IMR-90 (cell line): ENCODE data around the gene ARHGEF2. TPM values are rescaled to one million over a fixed set of nuclear protein-coding genes. Genes with fewer than 3 reads are reported as not detected.

Source experiments
- ATAC-seq: fragments of 200-7000 bp; cut with Tn5 transposase; 2 replicates; pipeline ENCODE4 v1.9.1; 2020; ENCODE audit warnings: low read depth, mild to moderate bottlenecking, moderate library complexity
- BruUV-seq: library from RNA; stranded (reverse); fragments of 400-500 nt; replicated peaks from 2 replicates; lab custom pipeline; 2021; lab: Mats Ljungman, UMichigan
- CTCF ChIA-PET: fragments of 300-600 bp; formaldehyde crosslinking; extraction: SDS; loops from one replicate; lab custom pipeline; 2021; ENCODE audit warnings: antibody characterized with exemption; lab: Yijun Ruan, JAX
- POLR2A ChIA-PET: fragments of 300-600 bp; sonication (Branson Sonifier 250); formaldehyde crosslinking; loops from one replicate; lab custom pipeline; 2022; ENCODE audit warnings: antibody characterized with exemption; ENCODE audit not compliant: unreplicated experiment; lab: Charles Lee
- DNase-seq: peaks from one replicate; pipeline ENCODE4 v3.0.0; 2013
- H2AFZ ChIP-seq: replicated peaks from 2 replicates; pipeline ENCODE3; 2013; ENCODE audit warnings: low read length, mild to moderate bottlenecking; ENCODE audit not compliant: poor library complexity
- H2AK5ac ChIP-seq: 2 replicates; pipeline ENCODE4 v1.6.1; 2013; ENCODE audit warnings: low read depth, low read length, inconsistent platforms
- H2AK9ac ChIP-seq: replicated peaks from 2 replicates; pipeline ENCODE3; 2013; ENCODE audit warnings: mild to moderate bottlenecking, low read depth, low read length, moderate library complexity; ENCODE audit not compliant: poor library complexity
- H2BK120ac ChIP-seq: 2 replicates; pipeline ENCODE4 v1.6.1; 2013; ENCODE audit warnings: low read depth, low read length, inconsistent platforms
- H2BK15ac ChIP-seq: 3 replicates; pipeline ENCODE4 v1.6.1; 2013; ENCODE audit warnings: low read depth, low read length, inconsistent platforms
- H2BK20ac ChIP-seq: 2 replicates; pipeline ENCODE4 v1.6.1; 2013; ENCODE audit warnings: low read depth, mild to moderate bottlenecking, inconsistent platforms, low read length, moderate library complexity
- H2BK5ac ChIP-seq: 2 replicates; pipeline ENCODE4 v1.6.1; 2013; ENCODE audit warnings: mild to moderate bottlenecking, low read depth, low read length, inconsistent platforms; ENCODE audit not compliant: poor library complexity, severe bottlenecking
- H3K14ac ChIP-seq: replicated peaks from 2 replicates; pipeline ENCODE4 v1.6.1; 2013; ENCODE audit warnings: low read depth, low read length, inconsistent platforms
- H3K18ac ChIP-seq: 2 replicates; pipeline ENCODE4 v1.6.1; 2013; ENCODE audit warnings: low read depth, low read length, control low read depth
- H3K23ac ChIP-seq: 2 replicates; pipeline ENCODE4 v1.6.1; 2013; ENCODE audit warnings: low read depth, low read length, inconsistent platforms
- H3K27ac ChIP-seq: 2 replicates; pipeline ENCODE4 v1.5.1; 2013; ENCODE audit warnings: mild to moderate bottlenecking, control low read depth, low read length; ENCODE audit not compliant: insufficient read depth
- H3K27me3 ChIP-seq: 2 replicates; pipeline ENCODE4 v1.6.1; 2013; ENCODE audit warnings: low read length; ENCODE audit not compliant: control insufficient read depth, insufficient read depth
- H3K36me3 ChIP-seq: 2 replicates; pipeline ENCODE4 v1.6.1; 2013; ENCODE audit warnings: low read length, mixed read lengths; ENCODE audit not compliant: control insufficient read depth, insufficient read depth
- H3K4ac ChIP-seq: 2 replicates; pipeline ENCODE4 v1.6.1; 2013; ENCODE audit warnings: low read depth, low read length, inconsistent platforms
- H3K4me1 ChIP-seq: 2 replicates; pipeline ENCODE4 v1.6.1; 2013; ENCODE audit warnings: low read length, mixed read lengths; ENCODE audit not compliant: control insufficient read depth, insufficient read depth
- H3K4me2 ChIP-seq: 2 replicates; pipeline ENCODE4 v1.6.1; 2013; ENCODE audit warnings: low read depth, mild to moderate bottlenecking, control low read depth, low read length, moderate library complexity
- H3K4me3 ChIP-seq: 2 replicates; pipeline ENCODE4 v1.5.1; 2013; ENCODE audit warnings: low read depth, mild to moderate bottlenecking, control low read depth, low read length, moderate library complexity; ENCODE audit not compliant: insufficient read depth
- H3K56ac ChIP-seq: 2 replicates; pipeline ENCODE4 v1.6.1; 2013; ENCODE audit warnings: low read length, inconsistent platforms; ENCODE audit not compliant: insufficient read depth; ENCODE audit errors: extremely low read depth
- H3K79me1 ChIP-seq, 2 experiments: 2 replicates each; pipeline ENCODE4 v1.6.1; 2013; ENCODE audit warnings: low read length in 2 of 2, inconsistent platforms in 1 of 2, low read depth in 1 of 2
- H3K9ac ChIP-seq: 2 replicates; pipeline ENCODE4 v1.6.1; 2013; ENCODE audit warnings: low read depth, low read length, control low read depth
- H3K9me1 ChIP-seq: 2 replicates; pipeline ENCODE4 v1.6.1; 2013; ENCODE audit warnings: low read length, inconsistent platforms; ENCODE audit not compliant: insufficient read depth
- H3K9me3 ChIP-seq: 2 replicates; pipeline ENCODE4 v1.6.1; 2013; ENCODE audit warnings: low read length; ENCODE audit not compliant: control insufficient read depth, insufficient read depth
- H4K20me1 ChIP-seq: 2 replicates; pipeline ENCODE4 v1.6.1; 2013; ENCODE audit warnings: low read length, inconsistent platforms; ENCODE audit not compliant: insufficient read depth
- H4K5ac ChIP-seq: 2 replicates; pipeline ENCODE4 v1.6.1; 2013; ENCODE audit warnings: mild to moderate bottlenecking, low read depth, low read length, control low read depth
- H4K8ac ChIP-seq, 2 experiments: 2 replicates each; pipeline ENCODE4 v1.6.1; 2013; ENCODE audit warnings: low read depth in 2 of 2, low read length in 2 of 2, control low read depth in 1 of 2, inconsistent platforms in 1 of 2
- H4K91ac ChIP-seq: 2 replicates; pipeline ENCODE4 v1.6.1; 2013; ENCODE audit warnings: low read depth, low read length, inconsistent platforms; ENCODE audit not compliant: insufficient read depth
- BHLHE40 ChIP-seq: fragments of 150-350 bp; IDR thresholded peaks from 2 replicates; pipeline ENCODE4 v1.6.1; 2016; ENCODE audit warnings: mild to moderate bottlenecking, low read depth, low read length
- CEBPB ChIP-seq: IDR thresholded peaks from 2 replicates; pipeline ENCODE4 v1.6.1; 2012; ENCODE audit warnings: low read depth, low read length, improper control_type of control experiment
- CHD1 ChIP-seq: IDR thresholded peaks from 2 replicates; pipeline ENCODE4 v1.6.1; 2012; ENCODE audit warnings: low read depth, low read length, improper control_type of control experiment
- FOS ChIP-seq: fragments of 150-350 bp; IDR thresholded peaks from 2 replicates; pipeline ENCODE4 v1.6.1; 2016; ENCODE audit warnings: low read depth, low read length
- NFE2L2 ChIP-seq: fragments of 150-350 bp; IDR thresholded peaks from 2 replicates; pipeline ENCODE4 v1.6.1; 2016; ENCODE audit warnings: low read depth, mild to moderate bottlenecking, low read length
- POLR2A ChIP-seq: IDR thresholded peaks from 2 replicates; pipeline ENCODE4 v1.6.1; 2012; ENCODE audit warnings: mild to moderate bottlenecking, low read depth, low read length
- RAD21 ChIP-seq: IDR thresholded peaks from 2 replicates; pipeline ENCODE4 v1.6.1; 2012; ENCODE audit warnings: low read length, improper control_type of control experiment
- RFX5 ChIP-seq: IDR thresholded peaks from 2 replicates; pipeline ENCODE4 v1.8.0; 2012; ENCODE audit warnings: low read depth, mild to moderate bottlenecking, low read length, moderate library complexity
- SMC3 ChIP-seq: fragments of 150-350 bp; IDR thresholded peaks from 2 replicates; pipeline ENCODE4 v1.6.1; 2016; ENCODE audit warnings: low read depth, mild to moderate bottlenecking, antibody characterized with exemption, low read length, moderate library complexity
- WGBS, 2 experiments: methylation state at CpG; one replicate each; pipeline versions ENCODE4 v1.1.5 to v1.1.7; 2013; ENCODE audit warnings: missing lambda C conversion rate in 2 of 2; ENCODE audit not compliant: insufficient read length in 1 of 2; ENCODE audit errors: extremely low coverage in 2 of 2; 5-methylcytosine and 5-hydroxymethylcytosine counted together
- dilution Hi-C: fragments of 300-500 bp; cut with HindIII; formaldehyde crosslinking; loops from one replicate; pipeline ENCODE4 v1.14.3; 2018; ENCODE audit warnings: low sequenced_read_pairs; ENCODE audit not compliant: unreplicated experiment
- in situ Hi-C: fragments of 300-500 bp; cut with MboI; formaldehyde crosslinking; loops from 3 replicates; pipeline ENCODE4 v1.14.3; 2019; ENCODE audit warnings: low sequenced_read_pairs, inconsistent platforms, mixed read lengths
- intact Hi-C: fragments of 100-400 bp; cut with micrococcal nuclease; formaldehyde crosslinking; loops from 2 replicates; pipeline ENCODE4 v1.10.0; 2022
- polyA plus RNA-seq, 3 experiments: library from polyadenylated mRNA; depleted of rRNA; stranded (reverse); fragments of >200 nt; gene quantifications; 2 replicates each; pipeline ENCODE4 v1.2.3, GENCODE V29; 2012; ENCODE audit warnings: low replicate concordance in 1 of 3
- total RNA-seq: library from RNA; depleted of rRNA; stranded (reverse); fragments of >200 nt; gene quantifications from 2 replicates; pipeline ENCODE4 v1.2.3, GENCODE V29; 2012
- TF ChIP-seq, protein P1 (sequence below): fragments of 150-350 bp; IDR thresholded peaks from 2 replicates; pipeline ENCODE4 v1.6.1; 2017; ENCODE audit warnings: mild to moderate bottlenecking, antibody characterized with exemption, low read length, low read depth
- TF ChIP-seq, protein P2 (sequence below): conservative IDR thresholded peaks from 2 replicates; pipeline ENCODE4 v1.5.1; 2012; ENCODE audit warnings: mild to moderate bottlenecking, low read depth, low read length, improper control_type of control experiment
- TF ChIP-seq, protein P3 (sequence below): fragments of 150-350 bp; IDR thresholded peaks from 2 replicates; pipeline ENCODE4 v1.6.1; 2016; ENCODE audit warnings: low read depth, mild to moderate bottlenecking, low read length, moderate library complexity, borderline replicate concordance

Gene ARHGEF2
- total and polyA plus RNA-seq, 2 of the 4 experiments (the other 2 are of a cell fraction) = 91.8 to 117 TPM

DNA sequence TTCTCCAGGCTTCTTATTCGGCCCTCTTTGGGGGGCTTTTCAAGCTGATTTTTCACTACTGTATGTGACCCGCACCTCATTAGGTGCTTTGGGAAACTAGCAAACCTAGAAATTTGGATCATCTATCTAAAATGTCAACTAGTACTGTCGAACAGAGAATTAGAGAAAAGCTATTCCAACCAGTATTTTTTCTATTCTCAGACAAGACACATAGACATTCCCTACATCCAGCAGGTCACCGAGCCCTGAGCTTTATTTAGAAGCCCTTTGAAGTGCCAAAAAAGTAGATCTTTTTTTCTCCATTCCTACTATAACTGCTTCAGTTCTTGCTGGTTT lies 42.7 kb upstream of the ARHGEF2 start:
- H3K56ac ChIP-seq = no peak overlapping the region
- TF ChIP-seq, protein P1, sequence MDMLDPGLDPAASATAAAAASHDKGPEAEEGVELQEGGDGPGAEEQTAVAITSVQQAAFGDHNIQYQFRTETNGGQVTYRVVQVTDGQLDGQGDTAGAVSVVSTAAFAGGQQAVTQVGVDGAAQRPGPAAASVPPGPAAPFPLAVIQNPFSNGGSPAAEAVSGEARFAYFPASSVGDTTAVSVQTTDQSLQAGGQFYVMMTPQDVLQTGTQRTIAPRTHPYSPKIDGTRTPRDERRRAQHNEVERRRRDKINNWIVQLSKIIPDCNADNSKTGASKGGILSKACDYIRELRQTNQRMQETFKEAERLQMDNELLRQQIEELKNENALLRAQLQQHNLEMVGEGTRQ = no peak
- TF ChIP-seq FOS (no peak), NFE2L2 (no peak), RFX5 (no peak), POLR2A (no peak), BHLHE40 (no peak), RAD21 (no peak), SMC3 (no peak), CHD1 (no peak), CEBPB (no peak)
- TF ChIP-seq, protein P2, sequence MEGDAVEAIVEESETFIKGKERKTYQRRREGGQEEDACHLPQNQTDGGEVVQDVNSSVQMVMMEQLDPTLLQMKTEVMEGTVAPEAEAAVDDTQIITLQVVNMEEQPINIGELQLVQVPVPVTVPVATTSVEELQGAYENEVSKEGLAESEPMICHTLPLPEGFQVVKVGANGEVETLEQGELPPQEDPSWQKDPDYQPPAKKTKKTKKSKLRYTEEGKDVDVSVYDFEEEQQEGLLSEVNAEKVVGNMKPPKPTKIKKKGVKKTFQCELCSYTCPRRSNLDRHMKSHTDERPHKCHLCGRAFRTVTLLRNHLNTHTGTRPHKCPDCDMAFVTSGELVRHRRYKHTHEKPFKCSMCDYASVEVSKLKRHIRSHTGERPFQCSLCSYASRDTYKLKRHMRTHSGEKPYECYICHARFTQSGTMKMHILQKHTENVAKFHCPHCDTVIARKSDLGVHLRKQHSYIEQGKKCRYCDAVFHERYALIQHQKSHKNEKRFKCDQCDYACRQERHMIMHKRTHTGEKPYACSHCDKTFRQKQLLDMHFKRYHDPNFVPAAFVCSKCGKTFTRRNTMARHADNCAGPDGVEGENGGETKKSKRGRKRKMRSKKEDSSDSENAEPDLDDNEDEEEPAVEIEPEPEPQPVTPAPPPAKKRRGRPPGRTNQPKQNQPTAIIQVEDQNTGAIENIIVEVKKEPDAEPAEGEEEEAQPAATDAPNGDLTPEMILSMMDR = no peak
- TF ChIP-seq, protein P3, sequence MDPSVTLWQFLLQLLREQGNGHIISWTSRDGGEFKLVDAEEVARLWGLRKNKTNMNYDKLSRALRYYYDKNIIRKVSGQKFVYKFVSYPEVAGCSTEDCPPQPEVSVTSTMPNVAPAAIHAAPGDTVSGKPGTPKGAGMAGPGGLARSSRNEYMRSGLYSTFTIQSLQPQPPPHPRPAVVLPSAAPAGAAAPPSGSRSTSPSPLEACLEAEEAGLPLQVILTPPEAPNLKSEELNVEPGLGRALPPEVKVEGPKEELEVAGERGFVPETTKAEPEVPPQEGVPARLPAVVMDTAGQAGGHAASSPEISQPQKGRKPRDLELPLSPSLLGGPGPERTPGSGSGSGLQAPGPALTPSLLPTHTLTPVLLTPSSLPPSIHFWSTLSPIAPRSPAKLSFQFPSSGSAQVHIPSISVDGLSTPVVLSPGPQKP = no peak
- no peak overlapping the region for H2BK5ac ChIP-seq
- no peak overlapping the region for H2AK5ac ChIP-seq
- in situ Hi-C loops = no loop called here
- H4K20me1 ChIP-seq = no peaks in the 10 kb centered on the region
- no peak overlapping the region for H3K27ac ChIP-seq
- no peak overlapping the region for H2BK120ac ChIP-seq
- dilution Hi-C loops = no loop called here
- H3K79me1 ChIP-seq = peaks cover 10 to 30% of the 10 kb centered on the region in 2 experiments
- no peak for ATAC-seq
- peaks cover 3% of the 10 kb centered on the region; the same call in 1 of the 2 replicates for H3K9me1 ChIP-seq
- no peak overlapping the region for H2BK20ac ChIP-seq
- H3K4me2 ChIP-seq = peak overlapping the region; percentile 76
- no peak for DNase-seq
- H2BK15ac ChIP-seq = no peak overlapping the region
- POLR2A ChIA-PET = interaction anchor here (0.6 kb wide), 1 partner anchor 14 kb away, joined by 6 read pairs; no protein-coding TSS in a partner anchor
- 0 out of 2 replicates have a peak, but pooled peaks cover 1% of the 10 kb centered on the region for H3K4me1 ChIP-seq
- peak overlapping the region; percentile 63; the same call in 1 of the 2 replicates for H3K4me3 ChIP-seq
- H4K91ac ChIP-seq = no peak overlapping the region
- H3K36me3 ChIP-seq = peaks cover 16% of the 10 kb centered on the region
- BruUV-seq = no TSS peak
- H3K18ac ChIP-seq = no peak overlapping the region
- no peak overlapping the region for H3K23ac ChIP-seq
- no peaks in the 10 kb centered on the region for H3K27me3 ChIP-seq
- CTCF ChIA-PET = interaction anchor here (1.0 kb wide), 1 partner anchor 32 kb away, joined by 5 read pairs; no protein-coding TSS in a partner anchor
- H4K5ac ChIP-seq = no peak overlapping the region
- 14% methylated on average over 1 of the region's 4 CpGs; no CpG with 5 or more reads in 1 of the 2 experiments for WGBS, 2 experiments
- no peaks in the 10 kb centered on the region for H3K9me3 ChIP-seq
- peak overlapping the region; percentile 87 for H2AFZ ChIP-seq
- intact Hi-C loops = no loop called here
- H3K4ac ChIP-seq = no peak overlapping the region
- H3K9ac ChIP-seq = no peak overlapping the region
- peak overlapping the region; percentile 0 to 90; a peak in 3 of 4 replicates for H4K8ac ChIP-seq
- no peak overlapping the region for H2AK9ac ChIP-seq
- 0 out of 2 replicates have a peak overlapping the region, but pooled peaks have one; percentile 84 for H3K14ac ChIP-seq
